Measurements from ENCODE around the gene GCNT2. TPM values are rescaled to one million over a fixed set of nuclear protein-coding genes. Genes with fewer than 3 reads are reported as not detected.

The GCNT2 gene
- total RNA-seq, 1 experiment from 2014 or later = 51.2 TPM

- Mint-ChIP-seq H3K27me3 (ENCODE audit: low read depth) (no peaks in the 10 kb centered on the region), H3K4me1 (peaks cover 51% of the 10 kb centered on the region), H3K36me3 (no peaks in the 10 kb centered on the region), H3K9me3 (no peaks in the 10 kb centered on the region), H3K4me3 (no peak overlapping the region), H3K27ac (no peak overlapping the region)
- POLR2A ChIA-PET = no interaction called here
- TF ChIP-seq ZNF121 (CRISPR knock-in tag; IDR thresholded peaks at IDR 0.05) (no peak), ZNF219 (CRISPR knock-in tag; IDR thresholded peaks at IDR 0.05; ENCODE audit: borderline replicate concordance) (no peak), ZNF532 (CRISPR knock-in tag; IDR thresholded peaks at IDR 0.05; ENCODE audit: borderline replicate concordance) (no peak), ZMAT4 (CRISPR knock-in tag; IDR thresholded peaks at IDR 0.05) (no peak), JAZF1 (CRISPR knock-in tag; IDR thresholded peaks at IDR 0.05) (no peak), KAT7 (CRISPR knock-in tag; IDR thresholded peaks at IDR 0.05; ENCODE audit: borderline replicate concordance) (no peak), FOXK1 (CRISPR knock-in tag; IDR thresholded peaks at IDR 0.05) (no peak), ZNF671 (CRISPR knock-in tag; IDR thresholded peaks at IDR 0.05) (no peak), JUN (CRISPR knock-in tag; IDR thresholded peaks at IDR 0.05) (no peak), NFYB (CRISPR knock-in tag; conservative IDR thresholded peaks at IDR 0.05; ENCODE audit: low read depth) (no peak), ELF4 (CRISPR knock-in tag; IDR thresholded peaks at IDR 0.05; ENCODE audit: low read depth) (no peak), ETV6 (CRISPR knock-in tag; IDR thresholded peaks at IDR 0.05) (no peak), ARID4B (CRISPR knock-in tag; IDR thresholded peaks at IDR 0.05; ENCODE audit: borderline replicate concordance) (no peak)
- TF ChIP-seq, protein P1, sequence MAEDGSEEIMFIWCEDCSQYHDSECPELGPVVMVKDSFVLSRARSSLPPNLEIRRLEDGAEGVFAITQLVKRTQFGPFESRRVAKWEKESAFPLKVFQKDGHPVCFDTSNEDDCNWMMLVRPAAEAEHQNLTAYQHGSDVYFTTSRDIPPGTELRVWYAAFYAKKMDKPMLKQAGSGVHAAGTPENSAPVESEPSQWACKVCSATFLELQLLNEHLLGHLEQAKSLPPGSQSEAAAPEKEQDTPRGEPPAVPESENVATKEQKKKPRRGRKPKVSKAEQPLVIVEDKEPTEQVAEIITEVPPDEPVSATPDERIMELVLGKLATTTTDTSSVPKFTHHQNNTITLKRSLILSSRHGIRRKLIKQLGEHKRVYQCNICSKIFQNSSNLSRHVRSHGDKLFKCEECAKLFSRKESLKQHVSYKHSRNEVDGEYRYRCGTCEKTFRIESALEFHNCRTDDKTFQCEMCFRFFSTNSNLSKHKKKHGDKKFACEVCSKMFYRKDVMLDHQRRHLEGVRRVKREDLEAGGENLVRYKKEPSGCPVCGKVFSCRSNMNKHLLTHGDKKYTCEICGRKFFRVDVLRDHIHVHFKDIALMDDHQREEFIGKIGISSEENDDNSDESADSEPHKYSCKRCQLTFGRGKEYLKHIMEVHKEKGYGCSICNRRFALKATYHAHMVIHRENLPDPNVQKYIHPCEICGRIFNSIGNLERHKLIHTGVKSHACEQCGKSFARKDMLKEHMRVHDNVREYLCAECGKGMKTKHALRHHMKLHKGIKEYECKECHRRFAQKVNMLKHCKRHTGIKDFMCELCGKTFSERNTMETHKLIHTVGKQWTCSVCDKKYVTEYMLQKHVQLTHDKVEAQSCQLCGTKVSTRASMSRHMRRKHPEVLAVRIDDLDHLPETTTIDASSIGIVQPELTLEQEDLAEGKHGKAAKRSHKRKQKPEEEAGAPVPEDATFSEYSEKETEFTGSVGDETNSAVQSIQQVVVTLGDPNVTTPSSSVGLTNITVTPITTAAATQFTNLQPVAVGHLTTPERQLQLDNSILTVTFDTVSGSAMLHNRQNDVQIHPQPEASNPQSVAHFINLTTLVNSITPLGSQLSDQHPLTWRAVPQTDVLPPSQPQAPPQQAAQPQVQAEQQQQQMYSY (CRISPR knock-in tag; IDR thresholded peaks at IDR 0.05) = no peak
- TF ChIP-seq, protein P2, sequence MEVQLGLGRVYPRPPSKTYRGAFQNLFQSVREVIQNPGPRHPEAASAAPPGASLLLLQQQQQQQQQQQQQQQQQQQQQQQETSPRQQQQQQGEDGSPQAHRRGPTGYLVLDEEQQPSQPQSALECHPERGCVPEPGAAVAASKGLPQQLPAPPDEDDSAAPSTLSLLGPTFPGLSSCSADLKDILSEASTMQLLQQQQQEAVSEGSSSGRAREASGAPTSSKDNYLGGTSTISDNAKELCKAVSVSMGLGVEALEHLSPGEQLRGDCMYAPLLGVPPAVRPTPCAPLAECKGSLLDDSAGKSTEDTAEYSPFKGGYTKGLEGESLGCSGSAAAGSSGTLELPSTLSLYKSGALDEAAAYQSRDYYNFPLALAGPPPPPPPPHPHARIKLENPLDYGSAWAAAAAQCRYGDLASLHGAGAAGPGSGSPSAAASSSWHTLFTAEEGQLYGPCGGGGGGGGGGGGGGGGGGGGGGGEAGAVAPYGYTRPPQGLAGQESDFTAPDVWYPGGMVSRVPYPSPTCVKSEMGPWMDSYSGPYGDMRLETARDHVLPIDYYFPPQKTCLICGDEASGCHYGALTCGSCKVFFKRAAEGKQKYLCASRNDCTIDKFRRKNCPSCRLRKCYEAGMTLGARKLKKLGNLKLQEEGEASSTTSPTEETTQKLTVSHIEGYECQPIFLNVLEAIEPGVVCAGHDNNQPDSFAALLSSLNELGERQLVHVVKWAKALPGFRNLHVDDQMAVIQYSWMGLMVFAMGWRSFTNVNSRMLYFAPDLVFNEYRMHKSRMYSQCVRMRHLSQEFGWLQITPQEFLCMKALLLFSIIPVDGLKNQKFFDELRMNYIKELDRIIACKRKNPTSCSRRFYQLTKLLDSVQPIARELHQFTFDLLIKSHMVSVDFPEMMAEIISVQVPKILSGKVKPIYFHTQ (CRISPR knock-in tag; IDR thresholded peaks at IDR 0.05) = no peak
- ATAC-seq = no peak
- CTCF ChIA-PET = no interaction called here
- no peak for DNase-seq (ENCODE audit: low spot score)
Measured at GRCh38 chr6:10526156-10526555, 5.0 kb downstream of the GCNT2 start.
